K562 (cell line): ENCODE results near the gene SPEM3. TPM values are rescaled to one million over a fixed set of nuclear protein-coding genes. Genes with fewer than 3 reads are reported as not detected.

ENCODE experiments used
- ATAC-seq: fragments of 200-7000 bp; cut with Tn5 transposase; 3 replicates; pipeline ENCODE4 v1.9.1; 2020; ENCODE audit warnings: moderate library complexity
- BruUV-seq: library from RNA; stranded (reverse); fragments of 400-500 nt; replicated peaks from 2 replicates; lab custom pipeline; 2021; lab: Mats Ljungman, UMichigan
- CTCF ChIA-PET: fragments of 300-600 bp; formaldehyde crosslinking; extraction: SDS; loops from one replicate; lab custom pipeline; 2021; ENCODE audit warnings: low intra/inter-chr PET ratio; lab: Yijun Ruan, JAX
- POLR2A ChIA-PET: fragments of 300-600, 350-650 bp; sonication (Branson Sonifier 250); formaldehyde crosslinking; extraction: SDS; loops from one replicate; lab custom pipeline; 2021; ENCODE audit warnings: antibody characterized with exemption, inconsistent platforms; lab: Yijun Ruan, JAX
- DNase-seq, 4 experiments: peaks; one replicate each; pipeline versions ENCODE4 v3.0.0 to v3.0.0-alpha.2; 2011 to 2018; ENCODE audit warnings: low spot score in 3 of 4, mixed read lengths in 3 of 4; ENCODE audit errors: extremely low read depth in 1 of 4
- FAIRE-seq: peaks from 2 replicates; lab custom pipeline; 2011; peaks lifted over from hg19 to GRCh38; lab: Jason Lieb, UNC
- H2AFZ ChIP-seq: 2 replicates; pipeline ENCODE4 v1.6.0; 2011; ENCODE audit warnings: low read depth, low read length, control low read depth, inconsistent platforms
- H3K27ac ChIP-seq: fragments of 200-600 bp; 3 replicates; pipeline ENCODE4 v1.8.0; 2011; ENCODE audit warnings: low read depth, mild to moderate bottlenecking, control low read depth, inconsistent platforms, low read length, moderate library complexity, mixed read lengths; ENCODE audit errors: extremely low read depth
- H3K27me3 ChIP-seq, 2 experiments: fragments of 300-600 bp in 1 of 2; 2 replicates in 1 of 2; 3 replicates in 1 of 2; pipeline versions ENCODE4 v1.6.0 to v1.8.0; 2011; ENCODE audit warnings: inconsistent platforms in 2 of 2, low read length in 2 of 2, mild to moderate bottlenecking in 1 of 2, mixed read lengths in 1 of 2, moderate library complexity in 1 of 2; ENCODE audit not compliant: control insufficient read depth in 2 of 2, insufficient read depth in 2 of 2
- H3K36me3 ChIP-seq: fragments of 300-600 bp; 3 replicates; pipeline ENCODE4 v1.8.0; 2011; ENCODE audit warnings: mild to moderate bottlenecking, low read length, inconsistent platforms; ENCODE audit not compliant: control insufficient read depth, insufficient read depth
- H3K4me1 ChIP-seq, 2 experiments: fragments of 200-600 bp in 1 of 2; replicated peaks in 1 of 2; 2 replicates in 1 of 2; 3 replicates in 1 of 2; pipeline versions ENCODE4 v1.5.1 to v1.8.0; 2011; ENCODE audit warnings: inconsistent platforms in 2 of 2, low read length in 2 of 2, mild to moderate bottlenecking in 1 of 2, mixed read lengths in 1 of 2, moderate library complexity in 1 of 2; ENCODE audit not compliant: control insufficient read depth in 2 of 2, insufficient read depth in 2 of 2
- H3K4me2 ChIP-seq: 2 replicates; pipeline ENCODE4 v1.6.1; 2011; ENCODE audit warnings: low read length, control low read depth, inconsistent platforms, mixed read lengths; ENCODE audit not compliant: insufficient read depth
- H3K4me3 ChIP-seq: fragments of 200-600 bp; sonication (generic), shearing (Covaris generic); 2 replicates; pipeline ENCODE4 v1.5.1; 2016; ENCODE audit warnings: control low read depth, inconsistent platforms
- H3K79me2 ChIP-seq: fragments of 200-600 bp; 3 replicates; pipeline ENCODE4 v1.8.0; 2011; ENCODE audit warnings: low read length, inconsistent platforms; ENCODE audit not compliant: control insufficient read depth, insufficient read depth
- H3K9ac ChIP-seq, 2 experiments: 2 replicates each; pipeline versions ENCODE4 v1.6.0 to v1.6.1; 2011; ENCODE audit warnings: low read depth in 2 of 2, low read length in 2 of 2, control low read depth in 1 of 2, inconsistent platforms in 1 of 2, mild to moderate bottlenecking in 1 of 2, mixed read lengths in 1 of 2; ENCODE audit not compliant: insufficient read depth in 1 of 2
- H3K9me1 ChIP-seq: one replicate; pipeline ENCODE4 v1.6.0; 2011; ENCODE audit warnings: inconsistent platforms, mild to moderate bottlenecking, low read length, moderate library complexity; ENCODE audit not compliant: control insufficient read depth, insufficient read depth
- H3K9me3 ChIP-seq: replicated peaks from 2 replicates; pipeline ENCODE4 v1.5.1; 2011; ENCODE audit warnings: low read depth, low read length, inconsistent platforms; ENCODE audit not compliant: control insufficient read depth, insufficient read depth
- H4K20me1 ChIP-seq: replicated peaks from 2 replicates; pipeline ENCODE4 v1.6.1; 2011; ENCODE audit warnings: low read length, inconsistent platforms, mixed read lengths; ENCODE audit not compliant: control insufficient read depth, insufficient read depth
- ARID2 ChIP-seq: fragments of 450-650 bp; IDR thresholded peaks from 2 replicates; pipeline ENCODE4 v1.6.1; 2017; ENCODE audit warnings: antibody characterized with exemption, mild to moderate bottlenecking
- CHD2 ChIP-seq: IDR thresholded peaks from 2 replicates; pipeline ENCODE4 v1.6.1; 2011; ENCODE audit warnings: low read depth, low read length
- DDX20 ChIP-seq: fragments of 450-650 bp; IDR thresholded peaks from 2 replicates; pipeline ENCODE4 v1.6.1; 2016; ENCODE audit warnings: missing genetic modification characterization, low read depth, mild to moderate bottlenecking, missing compliant biosample characterization, moderate library complexity
- MTA1 ChIP-seq: fragments of 450-650 bp; IDR thresholded peaks from 2 replicates; pipeline ENCODE4 v1.6.1; 2017; ENCODE audit warnings: borderline replicate concordance
- OTX1 ChIP-seq: fragments of 450-650 bp; formaldehyde crosslinking; IDR thresholded peaks from 2 replicates; pipeline ENCODE4 v1.4.0; 2022; ENCODE audit warnings: mild to moderate bottlenecking
- POU5F1 ChIP-seq: fragments of 150-350 bp; IDR thresholded peaks from 2 replicates; pipeline ENCODE4 v1.6.1; 2014; ENCODE audit warnings: borderline replicate concordance, low read length, low read depth, mild to moderate bottlenecking; ENCODE audit not compliant: partially characterized antibody
- PPARD ChIP-seq: fragments of 250-450 bp; sonication (Bioruptor Pico); IDR thresholded peaks from 2 replicates; pipeline ENCODE4 v1.8.0; 2022; ENCODE audit warnings: inconsistent platforms, mild to moderate bottlenecking, moderate library complexity
- PRPF4 ChIP-seq: fragments of 200-400 bp; formaldehyde crosslinking; IDR thresholded peaks from one replicate; pipeline ENCODE4 v1.6.1; 2017; ENCODE audit warnings: low read length, low read depth, mild to moderate bottlenecking; ENCODE audit not compliant: insufficient read depth, poor library complexity, severe bottlenecking
- PYGO2 ChIP-seq: fragments of 450-650 bp; IDR thresholded peaks from 2 replicates; pipeline ENCODE4 v1.6.1; 2016; ENCODE audit warnings: mild to moderate bottlenecking, missing genetic modification characterization, moderate library complexity, missing compliant biosample characterization
- TAF1 ChIP-seq: IDR thresholded peaks from 2 replicates; pipeline ENCODE4 v1.6.1; 2011; ENCODE audit warnings: mild to moderate bottlenecking, low read length, moderate library complexity; ENCODE audit not compliant: insufficient read depth, control insufficient read depth, severe bottlenecking; ENCODE audit errors: extremely low read depth
- TEAD4 ChIP-seq, 2 experiments: sonication (generic) in 1 of 2; formaldehyde crosslinking in 1 of 2; IDR thresholded peaks; 2 replicates each; pipeline versions ENCODE4 v1.6.1 to v1.8.0; 2012 to 2022; ENCODE audit warnings: borderline replicate concordance in 1 of 2, inconsistent platforms in 1 of 2, low read length in 1 of 2, mild to moderate bottlenecking in 1 of 2, missing genetic modification reagents in 1 of 2
- WGBS: fragments of 100-300 bp; shearing (Covaris generic); methylation state at CpG from one replicate; pipeline ENCODE4 v1.1.6; 2016; ENCODE audit warnings: low coverage, mixed read lengths; ENCODE audit not compliant: insufficient coverage; ENCODE audit errors: missing lambda C conversion rate; 5-methylcytosine and 5-hydroxymethylcytosine counted together
- in situ Hi-C: fragments of 300-500 bp; cut with MboI; formaldehyde crosslinking; loops from 4 replicates; pipeline ENCODE4 v1.15.0; 2018; ENCODE audit warnings: inconsistent platforms, mixed read lengths
- intact Hi-C: fragments of 100-400 bp; cut with micrococcal nuclease; formaldehyde crosslinking; loops from 2 replicates; pipeline ENCODE4 v1.14.2; 2022
- polyA plus RNA-seq, 8 experiments: library from polyadenylated mRNA; depleted of rRNA in 4 of 8; stranded (reverse) in 5 of 8; unstranded in 3 of 8; fragments of >200 nt; fragmentation: Nextera tagmentation in 2 of 8; fragmentation: Illumina TruSeq in 1 of 8; extraction: Ambion mirVana in 2 of 8; extraction: Trizol in 1 of 8; gene quantifications; 2 replicates each; pipeline versions ENCODE4 v1.2.1 to v1.2.3, GENCODE V29; 2011 to 2014; ENCODE audit warnings: inconsistent platforms in 1 of 8, missing spikeins in 1 of 8
- total RNA-seq, 7 experiments: library from RNA; depleted of rRNA in 6 of 7; stranded (reverse); fragments of >200 nt in 6 of 7; fragmentation: Illumina TruSeq in 2 of 7; extraction: Trizol in 2 of 7; gene quantifications; 2 replicates each; pipeline versions ENCODE4 v1.2.1 to v1.2.3, GENCODE V29; 2011 to 2021; ENCODE audit warnings: low replicate concordance in 1 of 7

Gene SPEM3
- total and polyA plus RNA-seq, 9 of the 15 experiments (the other 6 are each of a cell fraction or from before 2014, with no cell fraction given), result not detected

DNA sequence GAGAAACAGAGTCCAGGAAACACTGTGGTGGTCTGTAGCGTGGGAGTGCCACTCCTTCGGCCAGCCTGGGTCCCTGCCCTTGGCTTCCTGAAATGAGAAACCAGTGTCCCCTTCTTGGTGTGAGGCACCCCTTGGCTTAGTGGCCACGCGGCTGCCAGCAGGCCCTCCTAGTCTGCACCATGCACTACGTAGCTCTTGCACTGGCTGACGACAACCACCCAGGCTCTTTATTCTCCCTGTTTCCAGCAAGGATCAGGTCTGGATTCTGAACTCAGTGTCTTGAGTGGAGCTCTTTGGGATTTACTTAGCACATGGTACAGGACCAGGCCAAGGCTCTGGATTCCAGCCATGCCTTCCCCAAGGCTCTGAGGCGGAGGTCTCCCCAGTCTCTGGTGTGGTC, 1.1 kb upstream of the SPEM3 start:
- DNase-seq, result no peak
- Histone ChIP-seq H3K4me3 (no peak overlapping the region), H3K79me2 (no peaks in the 10 kb centered on the region), H3K9ac (no peak overlapping the region), H2AFZ (no peak overlapping the region), H3K36me3 (no peaks in the 10 kb centered on the region), H3K9me3 (no peaks in the 10 kb centered on the region), H3K27ac (no peak overlapping the region), H3K9me1 (no peaks in the 10 kb centered on the region), H3K4me2 (no peak overlapping the region), H3K4me1 (peaks cover 0 to 14% of the 10 kb centered on the region in 2 experiments; a peak in 2 of 5 replicates), H4K20me1 (no peaks in the 10 kb centered on the region), H3K27me3 (no peaks in the 10 kb centered on the region)
- BruUV-seq, result no TSS peak
- CTCF ChIA-PET, result no interaction called here
- in situ Hi-C loops (no loop called here), intact Hi-C loops (no loop called here)
- no peak for ATAC-seq
- 45% methylated on average over 3 of the region's 7 CpGs for WGBS
- no peak for FAIRE-seq
- POLR2A ChIA-PET, result no interaction called here
- no peak for TF ChIP-seq ARID2
- TF ChIP-seq MTA1, result no peak
- no peak for TF ChIP-seq TAF1
- no peak for TF ChIP-seq OTX1

- no peaks in the 10 kb centered on the region for H4K20me1 ChIP-seq
- H3K4me1 ChIP-seq, result peaks cover 0 to 16% of the 10 kb centered on the region in 2 experiments; a peak in 3 of 5 replicates
- WGBS, result 50% methylated on average over 4 of the region's 10 CpGs
- peak overlapping the region in 1 of 2 experiments; percentile 40; a peak in 1 of 4 replicates for H3K9ac ChIP-seq
- H3K27me3 ChIP-seq, result no peaks in the 10 kb centered on the region
- H3K9me1 ChIP-seq, result no peaks in the 10 kb centered on the region
- DNase-seq (no peak), ATAC-seq (no peak), FAIRE-seq (no peak)
- H3K4me3 ChIP-seq, result no peak overlapping the region
- no peaks in the 10 kb centered on the region for H3K36me3 ChIP-seq
- H3K4me2 ChIP-seq, result no peak overlapping the region
- H3K9me3 ChIP-seq, result no peaks in the 10 kb centered on the region
- intact Hi-C loops, result no loop called here
- H3K79me2 ChIP-seq, result no peaks in the 10 kb centered on the region
- no peak for TF ChIP-seq PYGO2
- TF ChIP-seq DDX20 (tag), result no peak
- TF ChIP-seq PPARD (CRISPR knock-in tag), result no peak
- no peak for TF ChIP-seq POU5F1
- no peak for TF ChIP-seq TEAD4 (IDR thresholded peaks at IDR 0.05; ENCODE audit: low read length)
- TF ChIP-seq TEAD4 (CRISPR knock-in tag; IDR thresholded peaks at IDR 0.05; ENCODE audit: borderline replicate concordance), result no peak
- TF ChIP-seq CHD2, result no peak
- no peak for TF ChIP-seq PRPF4
- BruUV-seq, result no TSS peak
- in situ Hi-C loops, result no loop called here
- ChIA-PET CTCF (no interaction called here), POLR2A (interaction anchor here (0.5 kb wide), 1 partner anchor 67 kb away, joined by 4 read pairs; no protein-coding TSS in a partner anchor)
- no peak overlapping the region for H3K27ac ChIP-seq
- H2AFZ ChIP-seq, result no peak overlapping the region
Measured at GRCh38 chr17:7429722-7430121, 1.1 kb downstream of the SPEM3 start.
